HCT116 (cell line): Measurements from ENCODE around the gene OR52A1. TPM values are rescaled to one million over a fixed set of nuclear protein-coding genes. Genes with fewer than 3 reads are reported as not detected.

Experiments used
- total RNA-seq: library from RNA; stranded (reverse); gene quantifications from one replicate; pipeline ENCODE4 v1.2.1, GENCODE V29; 2021; ENCODE audit not compliant: unreplicated experiment

The OR52A1 gene
- total RNA-seq, 1 experiment from 2014 or later: not detected

Other genes with a start within 250 kb of the OR52A1 start
- not detected for gene OR51G2, start 235.4 kb downstream of the OR52A1 start, total RNA-seq
- gene OR51G1, start 230.4 kb downstream of the OR52A1 start, total RNA-seq: not detected
- gene OR51A4, start 207.2 kb downstream of the OR52A1 start, total RNA-seq: not detected
- gene OR51A2, start 199.0 kb downstream of the OR52A1 start, total RNA-seq: not detected
- gene OR51L1, start 159.9 kb downstream of the OR52A1 start, total RNA-seq: not detected
- gene OR52J3, start 108.2 kb downstream of the OR52A1 start, total RNA-seq: not detected
- not detected for gene OR52E2, start 95.1 kb downstream of the OR52A1 start, total RNA-seq
- gene OR52E1, start 85.2 kb downstream of the OR52A1 start, total RNA-seq: not detected
- gene OR52A5, start 16.4 kb downstream of the OR52A1 start, total RNA-seq: not detected
- gene OR51V1, start 45.9 kb upstream of the OR52A1 start, total RNA-seq: not detected
- not detected for gene HBB, start 72.3 kb upstream of the OR52A1 start, total RNA-seq
- not detected for gene HBD, start 79.7 kb upstream of the OR52A1 start, total RNA-seq
- gene HBG1, start 95.1 kb upstream of the OR52A1 start, total RNA-seq: 3.6 TPM
- 48.1 TPM for gene HBG2, start 100.0 kb upstream of the OR52A1 start, total RNA-seq
- gene HBE1, start 115.2 kb upstream of the OR52A1 start, total RNA-seq: 212 TPM
- 43.7 TPM for gene OR51B4, start 147.2 kb upstream of the OR52A1 start, total RNA-seq
- 17.1 TPM for gene OR51B2, start 169.5 kb upstream of the OR52A1 start, total RNA-seq
- 140 TPM for gene OR51B5, start 188.8 kb upstream of the OR52A1 start, total RNA-seq
- gene OR51B6, start 196.8 kb upstream of the OR52A1 start, total RNA-seq: not detected
- gene OR51M1, start 229.1 kb upstream of the OR52A1 start, total RNA-seq: not detected